ENCODE measurements around the gene BBS9. TPM values are rescaled to one million over a fixed set of nuclear protein-coding genes. Genes with fewer than 3 reads are reported as not detected.

Gene BBS9
- total and polyA plus RNA-seq, 4 experiments from 2014 or later, result 13.9 to 27.3 (median 24.8) TPM

DNA sequence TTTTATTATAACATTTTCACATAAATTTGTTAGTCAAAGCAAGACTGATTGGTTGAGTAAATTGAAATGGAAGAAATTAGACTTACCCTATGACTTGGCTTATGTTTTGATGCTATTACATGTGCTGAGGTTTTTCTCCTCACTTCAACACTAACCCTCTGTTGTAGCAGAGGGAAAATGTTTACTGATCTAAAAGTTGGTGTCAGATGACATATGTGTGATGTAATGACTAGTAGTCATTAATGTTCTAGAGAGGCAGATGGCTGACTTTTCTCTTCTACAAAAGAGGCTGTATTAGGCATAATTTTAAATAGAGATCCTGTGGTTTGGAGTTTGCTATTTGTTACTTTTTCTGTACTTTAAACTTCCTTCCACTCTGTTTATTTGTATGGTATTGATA is 266.0 kb downstream of the BBS9 start:
- Histone ChIP-seq H3K9me3 (ENCODE audit: control insufficient read depth in 1 of 2, low read length in 2 of 2) (no peaks in the 10 kb centered on the region), H3K27ac (ENCODE audit: low read depth, low read length) (no peak overlapping the region), H3K36me3 (ENCODE audit: insufficient read depth, low read length) (no peaks in the 10 kb centered on the region), H3K27me3 (ENCODE audit: insufficient read depth, low read length) (no peaks in the 10 kb centered on the region), H3K4me1 (ENCODE audit: insufficient read depth, low read length) (no peaks in the 10 kb centered on the region), H3K4me3 (ENCODE audit: low read length in 2 of 2) (no peak overlapping the region)
- H3K4me3 Mint-ChIP-seq, result no peak overlapping the region
- peaks cover 0 to 8% (median 3%) of the 10 kb centered on the region in 8 donors for H3K9me3 Mint-ChIP-seq
- H3K27me3 Mint-ChIP-seq, result no peaks in the 10 kb centered on the region
- ChIA-PET POLR2A (ENCODE audit: partially characterized antibody) (no interaction called here), CTCF (ENCODE audit: partially characterized antibody) (no interaction called here)
- H3K27ac Mint-ChIP-seq, result no peak overlapping the region
- peaks cover 32 to 51% of the 10 kb centered on the region in 2 donors for H3K36me3 Mint-ChIP-seq
- H3K4me1 Mint-ChIP-seq, result peaks cover 0 to 9% (median 4%) of the 10 kb centered on the region in 4 donors
- intact Hi-C loops (cut with micrococcal nuclease), result no loop called here
- DNase-seq, result no peak

DNA sequence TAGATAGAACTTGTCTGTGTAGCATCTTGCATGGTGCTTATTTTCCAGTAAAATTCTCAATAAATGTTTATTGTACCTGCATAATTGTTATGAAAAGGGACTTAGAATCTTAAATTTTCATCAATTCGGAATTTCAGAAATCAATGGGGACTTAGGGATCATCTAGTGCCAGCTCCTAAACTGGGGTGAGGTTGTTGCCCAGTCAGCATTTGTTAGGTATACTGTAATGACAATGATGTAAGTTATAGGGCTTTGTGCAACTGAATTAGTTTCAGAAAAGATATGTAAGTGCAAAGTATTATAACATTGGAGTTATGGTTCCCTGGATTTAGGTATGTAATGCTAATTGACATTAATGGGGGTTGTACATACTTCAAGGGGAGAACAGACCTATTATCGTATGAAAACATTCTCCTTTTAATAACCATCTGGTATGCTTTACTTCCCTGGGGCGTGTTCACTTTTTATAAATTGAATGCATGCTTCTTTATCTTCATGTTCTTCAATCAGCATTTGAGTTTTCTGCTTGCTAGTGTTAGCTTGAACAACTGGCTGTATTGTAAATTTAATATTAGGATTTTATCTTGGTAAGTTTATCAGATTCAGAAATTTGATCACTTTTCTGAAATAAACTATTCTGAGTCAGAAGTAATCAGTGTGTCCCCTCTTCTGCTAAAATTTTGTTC is 270.3 kb downstream of the BBS9 start:
- ChIA-PET CTCF (ENCODE audit: partially characterized antibody) (no interaction called here), POLR2A (ENCODE audit: partially characterized antibody) (no interaction called here)
- Mint-ChIP-seq H3K9me3 (peaks cover 0 to 11% (median 6%) of the 10 kb centered on the region in 8 donors), H3K27ac (no peak overlapping the region), H3K27me3 (no peaks in the 10 kb centered on the region), H3K4me1 (no peaks in the 10 kb centered on the region), H3K36me3 (peaks cover 28 to 37% of the 10 kb centered on the region in 2 donors), H3K4me3 (no peak overlapping the region)
- no peaks in the 10 kb centered on the region for H3K36me3 ChIP-seq (ENCODE audit: insufficient read depth, low read length)
- no peak overlapping the region for H3K27ac ChIP-seq (ENCODE audit: low read depth, low read length)
- no peaks in the 10 kb centered on the region for H3K9me3 ChIP-seq (ENCODE audit: control insufficient read depth in 1 of 2, low read length in 2 of 2)
- no peaks in the 10 kb centered on the region for H3K27me3 ChIP-seq (ENCODE audit: insufficient read depth, low read length)
- H3K4me1 ChIP-seq (ENCODE audit: insufficient read depth, low read length), result no peaks in the 10 kb centered on the region
- DNase-seq, result no peak
- no peak overlapping the region for H3K4me3 ChIP-seq (ENCODE audit: low read length in 2 of 2)
- intact Hi-C loops (cut with micrococcal nuclease), result no loop called here

DNA sequence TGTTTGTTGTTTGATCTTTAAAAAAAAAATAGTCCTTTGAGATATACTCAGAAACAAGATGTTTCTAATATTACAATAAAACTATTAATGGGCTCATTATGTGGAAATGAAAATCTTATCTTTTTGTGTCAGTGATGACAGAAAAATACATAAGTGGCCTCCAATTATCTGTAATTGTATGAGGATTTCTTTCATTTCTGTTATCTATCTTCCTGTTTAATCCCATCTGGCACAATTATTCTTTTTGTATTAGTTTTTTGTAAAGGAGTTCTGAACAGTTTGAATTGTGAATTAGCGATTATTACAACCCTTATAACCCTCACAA is 270.8 kb downstream of the BBS9 start:
- H3K9me3 Mint-ChIP-seq, result peaks cover 2 to 11% (median 7%) of the 10 kb centered on the region in 8 donors

DNA sequence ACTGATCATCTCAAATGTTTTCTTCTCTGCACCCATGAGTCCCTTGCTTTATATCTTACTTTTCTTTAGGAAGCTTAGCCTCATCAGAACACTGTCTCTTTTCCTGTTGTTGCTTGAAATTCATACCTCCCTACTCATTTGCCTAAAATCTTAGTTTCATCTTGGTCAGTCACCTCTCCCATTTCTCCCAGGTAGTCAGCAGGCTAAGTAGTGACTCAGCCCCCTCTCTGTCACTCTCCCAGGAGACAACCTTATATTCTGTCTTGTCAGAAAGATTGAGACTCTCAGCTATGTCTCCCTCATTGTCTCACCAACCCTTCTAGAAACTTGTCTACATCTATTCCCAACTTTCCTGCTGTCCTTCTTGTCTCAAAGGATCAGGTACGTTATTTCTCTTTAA is 280.9 kb downstream of the BBS9 start:
- DNase-seq, result no peak
- POLR2A ChIA-PET (ENCODE audit: partially characterized antibody), result no interaction called here
- Mint-ChIP-seq H3K4me1 (peaks cover 0 to 1% (median 0%) of the 10 kb centered on the region in 4 donors), H3K36me3 (peaks cover 20 to 41% of the 10 kb centered on the region in 2 donors), H3K27ac (no peak overlapping the region), H3K4me3 (no peak overlapping the region), H3K27me3 (no peaks in the 10 kb centered on the region), H3K9me3 (peaks cover 3 to 35% (median 27%) of the 10 kb centered on the region in 8 donors)
- Histone ChIP-seq H3K36me3 (ENCODE audit: insufficient read depth, low read length) (no peaks in the 10 kb centered on the region), H3K27ac (ENCODE audit: low read depth, low read length) (no peak overlapping the region), H3K27me3 (ENCODE audit: insufficient read depth, low read length) (no peaks in the 10 kb centered on the region), H3K4me1 (ENCODE audit: insufficient read depth, low read length) (no peaks in the 10 kb centered on the region), H3K9me3 (ENCODE audit: control insufficient read depth in 1 of 2, low read length in 2 of 2) (no peaks in the 10 kb centered on the region), H3K4me3 (ENCODE audit: low read length in 2 of 2) (no peak overlapping the region)
- CTCF ChIA-PET (ENCODE audit: partially characterized antibody), result interaction anchor here (1.7 kb wide), 1 partner anchor 14 kb away, joined by 5 read pairs; no protein-coding TSS in a partner anchor
- intact Hi-C loops (cut with micrococcal nuclease), result no loop called here

More for the DNA sequence above, 270.8 kb downstream of the BBS9 start:
- Histone ChIP-seq H3K9me3 (ENCODE audit: control insufficient read depth in 1 of 2, low read length in 2 of 2) (no peaks in the 10 kb centered on the region), H3K27ac (ENCODE audit: low read depth, low read length) (no peak overlapping the region), H3K4me1 (ENCODE audit: insufficient read depth, low read length) (no peaks in the 10 kb centered on the region), H3K4me3 (ENCODE audit: low read length in 2 of 2) (no peak overlapping the region), H3K27me3 (ENCODE audit: insufficient read depth, low read length) (no peaks in the 10 kb centered on the region), H3K36me3 (ENCODE audit: insufficient read depth, low read length) (no peaks in the 10 kb centered on the region)
- no peak for DNase-seq
- intact Hi-C loops (cut with micrococcal nuclease), result no loop called here
- POLR2A ChIA-PET (ENCODE audit: partially characterized antibody), result no interaction called here
- Mint-ChIP-seq H3K27ac (no peak overlapping the region), H3K36me3 (peaks cover 28 to 35% of the 10 kb centered on the region in 2 donors), H3K4me1 (no peaks in the 10 kb centered on the region), H3K4me3 (no peak overlapping the region), H3K27me3 (no peaks in the 10 kb centered on the region)
- CTCF ChIA-PET (ENCODE audit: partially characterized antibody), result no interaction called here

DNA sequence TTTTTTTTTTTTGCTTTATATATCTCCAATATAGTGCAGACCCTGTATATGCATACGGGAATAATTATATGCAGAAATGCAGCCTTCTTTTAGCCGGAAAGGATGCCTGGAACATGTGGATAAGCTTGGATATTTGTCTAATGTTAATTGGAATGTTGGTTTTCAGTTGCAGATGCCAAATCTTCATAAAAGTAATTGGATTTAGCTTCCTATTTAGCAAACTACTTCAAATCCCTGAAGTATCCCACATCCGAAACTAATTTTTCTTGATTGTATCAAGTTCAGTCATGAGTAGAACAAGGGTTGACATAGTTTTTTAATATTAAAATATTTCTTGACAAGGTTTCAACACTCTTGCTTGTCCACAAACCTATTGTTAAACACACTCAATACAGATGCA is 281.7 kb downstream of the BBS9 start:
- Histone ChIP-seq H3K27me3 (ENCODE audit: insufficient read depth, low read length) (no peaks in the 10 kb centered on the region), H3K9me3 (ENCODE audit: control insufficient read depth in 1 of 2, low read length in 2 of 2) (no peaks in the 10 kb centered on the region), H3K4me1 (ENCODE audit: insufficient read depth, low read length) (no peaks in the 10 kb centered on the region), H3K4me3 (ENCODE audit: low read length in 2 of 2) (no peak overlapping the region), H3K27ac (ENCODE audit: low read depth, low read length) (no peak overlapping the region), H3K36me3 (ENCODE audit: insufficient read depth, low read length) (no peaks in the 10 kb centered on the region)
- no peaks in the 10 kb centered on the region for H3K27me3 Mint-ChIP-seq
- H3K4me1 Mint-ChIP-seq, result peaks cover 0 to 1% (median 0%) of the 10 kb centered on the region in 4 donors
- no peak overlapping the region for H3K4me3 Mint-ChIP-seq
- H3K27ac Mint-ChIP-seq, result no peak overlapping the region
- intact Hi-C loops (cut with micrococcal nuclease), result no loop called here
- H3K36me3 Mint-ChIP-seq, result peaks cover 19 to 39% of the 10 kb centered on the region in 2 donors
- peaks cover 3 to 32% (median 25%) of the 10 kb centered on the region in 8 donors for H3K9me3 Mint-ChIP-seq
- POLR2A ChIA-PET (ENCODE audit: partially characterized antibody), result no interaction called here
- DNase-seq, result no peak
- CTCF ChIA-PET (ENCODE audit: partially characterized antibody), result interaction anchor here (0.6 kb wide), 1 partner anchor 1923 kb away, joined by 3 read pairs; no protein-coding TSS in a partner anchor

GRCh38 chr7:33412331-33412730 is 283.0 kb downstream of the BBS9 start:
- Mint-ChIP-seq H3K27me3 (no peaks in the 10 kb centered on the region), H3K36me3 (peaks cover 10 to 31% of the 10 kb centered on the region in 2 donors), H3K9me3 (peaks cover 3 to 20% (median 13%) of the 10 kb centered on the region in 8 donors), H3K4me3 (no peak overlapping the region), H3K4me1 (no peaks in the 10 kb centered on the region), H3K27ac (no peak overlapping the region)
- intact Hi-C loops (cut with micrococcal nuclease), result no loop called here
- POLR2A ChIA-PET (ENCODE audit: partially characterized antibody), result no interaction called here
- Histone ChIP-seq H3K9me3 (ENCODE audit: control insufficient read depth in 1 of 2, low read length in 2 of 2) (no peaks in the 10 kb centered on the region), H3K36me3 (ENCODE audit: insufficient read depth, low read length) (no peaks in the 10 kb centered on the region), H3K27ac (ENCODE audit: low read depth, low read length) (no peak overlapping the region), H3K4me1 (ENCODE audit: insufficient read depth, low read length) (no peaks in the 10 kb centered on the region), H3K27me3 (ENCODE audit: insufficient read depth, low read length) (no peaks in the 10 kb centered on the region), H3K4me3 (ENCODE audit: low read length in 2 of 2) (no peak overlapping the region)
- CTCF ChIA-PET (ENCODE audit: partially characterized antibody), result no interaction called here
- DNase-seq, result no peak

DNA sequence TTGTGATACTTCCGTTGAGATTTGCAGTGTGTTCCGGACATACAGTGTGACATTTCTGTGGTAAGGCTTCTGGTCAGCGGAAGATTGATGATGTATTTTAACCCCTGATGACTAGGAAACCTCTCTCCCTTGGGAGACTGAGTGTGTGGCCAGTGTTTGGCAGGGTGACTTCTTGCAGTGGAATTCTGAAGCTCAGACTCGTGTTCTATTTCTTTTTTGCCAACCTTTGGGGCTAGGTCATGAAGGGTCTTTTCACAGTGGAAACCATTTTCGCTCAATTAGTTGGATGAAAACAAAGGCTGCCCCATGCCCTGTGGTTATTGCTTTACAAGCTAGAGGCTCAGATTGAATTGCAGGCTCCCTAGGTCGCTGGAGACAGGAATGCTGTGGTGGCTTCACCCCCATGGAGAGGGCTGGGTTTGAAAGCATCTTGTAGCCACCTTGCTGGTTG is 288.9 kb downstream of the BBS9 start:
- CTCF ChIA-PET (ENCODE audit: partially characterized antibody), result interaction anchor here (1.3 kb wide), 1 partner anchor 140 kb away, joined by 3 read pairs; no protein-coding TSS in a partner anchor
- H3K27ac Mint-ChIP-seq, result no peak overlapping the region
- POLR2A ChIA-PET (ENCODE audit: partially characterized antibody), result no interaction called here
- no peak for DNase-seq
- H3K27me3 ChIP-seq (ENCODE audit: insufficient read depth, low read length), result no peaks in the 10 kb centered on the region
- H3K36me3 ChIP-seq (ENCODE audit: insufficient read depth, low read length), result no peaks in the 10 kb centered on the region
- H3K27me3 Mint-ChIP-seq, result no peaks in the 10 kb centered on the region
- peaks cover 0 to 4% of the 10 kb centered on the region in 2 donors for H3K36me3 Mint-ChIP-seq
- no peaks in the 10 kb centered on the region for H3K9me3 ChIP-seq (ENCODE audit: control insufficient read depth in 1 of 2, low read length in 2 of 2)
- no peak overlapping the region for H3K27ac ChIP-seq (ENCODE audit: low read depth, low read length)
- peaks cover 0 to 2% (median 0%) of the 10 kb centered on the region in 4 donors for H3K4me1 Mint-ChIP-seq
- no peaks in the 10 kb centered on the region for H3K4me1 ChIP-seq (ENCODE audit: insufficient read depth, low read length)
- intact Hi-C loops (cut with micrococcal nuclease), result no loop called here
- no peaks in the 10 kb centered on the region for H3K9me3 Mint-ChIP-seq
- no peak overlapping the region for H3K4me3 ChIP-seq (ENCODE audit: low read length in 2 of 2)
- H3K4me3 Mint-ChIP-seq, result no peak overlapping the region
